ENCODE measurements around the gene INPP5B. TPM values are rescaled to one million over a fixed set of nuclear protein-coding genes. Genes with fewer than 3 reads are reported as not detected.
A peak's percentile ranks its signal among the peaks of the same experiment; 100 is the strongest.

The INPP5B gene
- total and polyA plus RNA-seq, 8 donors: 7.2 to 56.7 (median 9.5) TPM

DNA sequence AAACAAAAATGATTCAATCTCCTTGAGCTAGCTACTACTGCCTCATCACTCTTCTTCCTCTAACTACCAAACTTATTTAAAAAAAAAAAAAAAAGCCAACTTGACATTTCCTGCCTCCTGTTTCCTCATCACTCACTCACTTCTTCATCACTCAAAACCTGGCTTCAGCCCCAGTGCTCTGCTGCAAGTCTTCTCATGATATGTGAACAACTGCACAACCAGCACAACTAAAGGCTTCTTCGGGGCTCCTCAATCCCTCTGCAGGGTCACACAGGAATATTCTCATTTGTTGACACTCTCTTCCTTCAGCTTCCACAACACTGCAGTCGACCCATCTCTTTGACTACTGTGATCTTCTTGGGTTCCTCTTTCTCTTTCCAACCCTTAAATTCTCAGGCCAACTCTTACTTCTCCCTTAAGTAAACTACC lies 95.1 kb downstream of the INPP5B start:
- no peaks in the 10 kb centered on the region for H3K9me3 ChIP-seq
- DNase-seq: no peak
- intact Hi-C loops (cut with DNase I; ENCODE audit: low total_unique reads): no loop called here
- no peak for TF ChIP-seq POLR2A (IDR thresholded peaks at IDR 0.05)
- no peak for TF ChIP-seq EP300 (IDR thresholded peaks at IDR 0.05)
- no peak for TF ChIP-seq POLR2AphosphoS5 (IDR thresholded peaks at IDR 0.05)
- TF ChIP-seq, protein P1, sequence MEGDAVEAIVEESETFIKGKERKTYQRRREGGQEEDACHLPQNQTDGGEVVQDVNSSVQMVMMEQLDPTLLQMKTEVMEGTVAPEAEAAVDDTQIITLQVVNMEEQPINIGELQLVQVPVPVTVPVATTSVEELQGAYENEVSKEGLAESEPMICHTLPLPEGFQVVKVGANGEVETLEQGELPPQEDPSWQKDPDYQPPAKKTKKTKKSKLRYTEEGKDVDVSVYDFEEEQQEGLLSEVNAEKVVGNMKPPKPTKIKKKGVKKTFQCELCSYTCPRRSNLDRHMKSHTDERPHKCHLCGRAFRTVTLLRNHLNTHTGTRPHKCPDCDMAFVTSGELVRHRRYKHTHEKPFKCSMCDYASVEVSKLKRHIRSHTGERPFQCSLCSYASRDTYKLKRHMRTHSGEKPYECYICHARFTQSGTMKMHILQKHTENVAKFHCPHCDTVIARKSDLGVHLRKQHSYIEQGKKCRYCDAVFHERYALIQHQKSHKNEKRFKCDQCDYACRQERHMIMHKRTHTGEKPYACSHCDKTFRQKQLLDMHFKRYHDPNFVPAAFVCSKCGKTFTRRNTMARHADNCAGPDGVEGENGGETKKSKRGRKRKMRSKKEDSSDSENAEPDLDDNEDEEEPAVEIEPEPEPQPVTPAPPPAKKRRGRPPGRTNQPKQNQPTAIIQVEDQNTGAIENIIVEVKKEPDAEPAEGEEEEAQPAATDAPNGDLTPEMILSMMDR (IDR thresholded peaks at IDR 0.05): no peak
- H3K27me3 ChIP-seq: no peaks in the 10 kb centered on the region
- WGBS, 5 donors: 68 to 86% (median 74%) methylated on average over 2 of the region's 2 CpGs
- peaks cover 14 to 88% (median 71%) of the 10 kb centered on the region in 4 donors for H3K4me1 ChIP-seq
- peaks cover 0 to 48% (median 35%) of the 10 kb centered on the region in 4 donors for H3K36me3 ChIP-seq
- no peak overlapping the region for H3K4me3 ChIP-seq
- peak overlapping the region in 2 of 5 donors; percentile 50 to 74 for H3K27ac ChIP-seq

DNA sequence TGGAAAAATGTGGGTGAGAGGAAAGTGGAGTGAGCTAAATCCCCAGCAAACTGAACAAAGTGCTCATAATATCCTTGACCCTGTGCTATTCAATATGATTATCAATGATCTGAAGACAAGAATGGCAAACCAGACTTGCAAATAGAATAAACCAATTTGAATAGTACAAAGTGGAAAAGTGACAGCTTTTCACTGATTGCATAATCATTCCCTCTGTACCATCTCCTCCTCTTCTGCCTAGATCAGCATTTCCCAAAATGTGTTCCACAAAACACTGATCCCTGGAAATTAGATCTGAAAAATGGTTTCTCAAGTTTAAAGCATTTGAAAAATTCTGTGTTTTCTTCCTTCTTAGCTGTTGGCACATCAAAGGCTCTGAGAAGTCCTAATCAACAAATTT lies 95.6 kb downstream of the INPP5B start:
- H3K4me3 ChIP-seq: no peak overlapping the region
- no peaks in the 10 kb centered on the region for H3K27me3 ChIP-seq
- peak overlapping the region in 2 of 5 donors; percentile 50 to 74 for H3K27ac ChIP-seq
- peaks cover 0 to 43% (median 29%) of the 10 kb centered on the region in 4 donors for H3K36me3 ChIP-seq
- intact Hi-C loops (cut with DNase I; ENCODE audit: low total_unique reads): no loop called here
- DNase-seq: no peak
- peaks cover 19 to 88% (median 68%) of the 10 kb centered on the region in 4 donors for H3K4me1 ChIP-seq
- H3K9me3 ChIP-seq: no peaks in the 10 kb centered on the region
- TF ChIP-seq POLR2AphosphoS5 (IDR thresholded peaks at IDR 0.05): no peak
- no peak for TF ChIP-seq POLR2A (IDR thresholded peaks at IDR 0.05)
- TF ChIP-seq EP300 (IDR thresholded peaks at IDR 0.05): no peak
- TF ChIP-seq, protein P1 (IDR thresholded peaks at IDR 0.05): no peak

DNA sequence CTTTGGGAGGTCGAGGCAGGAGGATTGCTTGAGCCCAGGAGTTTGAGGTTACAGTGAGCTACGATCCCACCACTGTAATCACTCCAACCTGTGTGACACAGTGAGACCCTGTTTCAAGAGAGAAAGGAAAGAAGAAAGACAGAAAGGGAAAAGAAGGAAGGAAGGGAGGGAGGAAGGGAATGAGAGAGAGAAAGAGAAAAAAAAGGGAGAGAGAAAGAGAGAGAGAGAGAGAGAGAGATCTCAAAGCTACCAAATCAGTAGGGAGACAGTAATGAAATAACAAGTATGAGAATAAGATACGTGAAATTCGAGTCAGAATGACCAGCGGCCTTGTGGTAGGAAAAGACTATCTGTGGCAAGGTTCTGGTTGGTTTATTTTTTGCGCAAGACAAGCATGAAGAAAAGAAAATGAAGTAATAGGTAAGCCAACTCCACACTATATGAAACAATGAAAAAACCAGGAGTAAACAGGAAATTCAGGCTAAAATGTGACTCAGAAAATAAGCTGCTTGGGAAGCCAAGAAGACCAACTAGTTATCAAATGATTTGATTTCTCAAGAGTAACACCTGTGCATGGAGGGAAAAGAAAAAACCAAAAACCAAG lies 96.4 kb downstream of the INPP5B start:
- DNase-seq: no peak
- TF ChIP-seq, protein P1 (IDR thresholded peaks at IDR 0.05): no peak
- TF ChIP-seq POLR2AphosphoS5 (IDR thresholded peaks at IDR 0.05): no peak
- no peak for TF ChIP-seq EP300 (IDR thresholded peaks at IDR 0.05)
- no peak for TF ChIP-seq POLR2A (IDR thresholded peaks at IDR 0.05)
- no peaks in the 10 kb centered on the region for H3K27me3 ChIP-seq
- H3K4me1 ChIP-seq: peaks cover 21 to 88% (median 63%) of the 10 kb centered on the region in 4 donors
- H3K9me3 ChIP-seq: no peaks in the 10 kb centered on the region
- intact Hi-C loops (cut with DNase I; ENCODE audit: low total_unique reads): no loop called here
- H3K4me3 ChIP-seq: no peak overlapping the region
- peaks cover 0 to 40% (median 25%) of the 10 kb centered on the region in 4 donors for H3K36me3 ChIP-seq
- H3K27ac ChIP-seq: peak overlapping the region in 2 of 5 donors; percentile 50 to 74
- 68 to 89% (median 84%) methylated on average over 6 of the region's 6 CpGs for WGBS, 5 donors

DNA sequence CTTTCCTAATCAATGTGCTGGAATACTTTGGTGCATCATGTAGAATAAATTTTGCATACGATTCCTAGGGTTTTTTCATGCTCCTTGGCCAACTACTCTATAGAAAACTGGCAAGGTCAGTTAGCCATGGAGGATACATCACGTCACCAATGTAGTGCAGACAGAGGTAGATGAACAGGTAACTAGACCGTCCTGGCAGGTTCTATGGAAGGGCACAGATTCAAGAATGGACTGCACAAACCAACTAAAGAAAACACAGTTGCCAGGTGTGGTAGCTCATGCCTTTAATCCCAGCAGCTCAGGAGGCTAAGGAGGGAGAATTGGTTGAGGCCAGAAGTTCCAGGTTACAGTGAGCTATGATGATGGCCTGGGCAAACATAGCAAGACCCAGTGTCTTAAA lies 97.4 kb downstream of the INPP5B start:
- Histone ChIP-seq H3K4me1 (peaks cover 21 to 88% (median 57%) of the 10 kb centered on the region in 4 donors), H3K9me3 (no peaks in the 10 kb centered on the region), H3K27me3 (no peaks in the 10 kb centered on the region), H3K36me3 (peaks cover 0 to 30% (median 15%) of the 10 kb centered on the region in 4 donors), H3K27ac (peak overlapping the region in 1 of 5 donors; percentile 74), H3K4me3 (no peak overlapping the region)
- intact Hi-C loops (cut with DNase I; ENCODE audit: low total_unique reads): no loop called here
- WGBS, 5 donors: 88 to 97% (median 91%) methylated on average over 3 of the region's 3 CpGs
- no peak for DNase-seq
- no peak for TF ChIP-seq EP300 (IDR thresholded peaks at IDR 0.05)
- TF ChIP-seq, protein P1 (IDR thresholded peaks at IDR 0.05): no peak
- no peak for TF ChIP-seq POLR2A (IDR thresholded peaks at IDR 0.05)
- TF ChIP-seq POLR2AphosphoS5 (IDR thresholded peaks at IDR 0.05): no peak
